SU-DHL-6 (cell line): ENCODE data around the gene DNAJA4.

Experiments
- EZH2phosphoT487 ChIP-seq: fragments of 200-600 bp; sonication (generic), shearing (Covaris generic); conservative IDR thresholded peaks from 2 replicates; pipeline ENCODE4 v1.6.1; 2018; ENCODE audit warnings: mild to moderate bottlenecking, antibody characterized with exemption, low read length, moderate library complexity, mixed read lengths
- TF ChIP-seq, protein P1 (sequence below): fragments of 200-600 bp; sonication (generic); IDR thresholded peaks from one replicate; pipeline ENCODE4 v1.5.1; 2017; ENCODE audit warnings: antibody characterized with exemption, mild to moderate bottlenecking, low read length, moderate library complexity; ENCODE audit not compliant: insufficient read depth, poor library complexity, severe bottlenecking

DNA sequence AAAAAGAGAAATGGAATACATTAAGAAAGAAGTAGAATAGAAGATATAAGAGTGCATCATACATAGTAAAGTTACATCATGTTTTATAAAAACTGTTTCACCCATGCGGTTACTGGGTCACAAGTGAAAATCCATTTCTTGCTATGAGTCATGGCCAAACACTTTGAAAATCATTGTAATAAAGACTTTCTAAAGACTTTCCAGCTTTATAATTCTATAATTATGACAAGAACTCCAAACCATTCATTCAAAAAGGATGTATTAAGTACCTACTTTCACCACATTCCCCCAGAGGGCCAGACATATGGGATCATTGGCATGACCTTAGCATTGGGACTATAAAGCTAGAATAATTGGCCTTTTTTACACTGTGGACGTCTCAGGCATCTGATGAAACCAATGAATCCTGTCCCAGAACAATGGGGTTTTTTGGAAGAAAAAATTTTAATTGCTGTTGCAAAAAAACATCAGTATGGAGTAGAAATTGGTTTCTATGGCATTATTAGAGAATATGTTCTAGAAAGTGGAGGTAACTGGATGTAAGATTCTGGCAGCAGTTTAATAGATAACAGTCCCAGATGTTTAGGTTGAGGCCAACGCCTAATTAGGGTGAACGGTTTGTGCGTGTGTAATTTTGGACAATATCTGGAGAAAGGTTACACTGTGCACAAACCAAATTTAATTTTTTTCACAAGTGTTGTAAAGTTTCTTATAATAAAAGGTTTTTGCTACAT is 38.4 kb downstream of the DNAJA4 start:
- TF ChIP-seq, protein P1, sequence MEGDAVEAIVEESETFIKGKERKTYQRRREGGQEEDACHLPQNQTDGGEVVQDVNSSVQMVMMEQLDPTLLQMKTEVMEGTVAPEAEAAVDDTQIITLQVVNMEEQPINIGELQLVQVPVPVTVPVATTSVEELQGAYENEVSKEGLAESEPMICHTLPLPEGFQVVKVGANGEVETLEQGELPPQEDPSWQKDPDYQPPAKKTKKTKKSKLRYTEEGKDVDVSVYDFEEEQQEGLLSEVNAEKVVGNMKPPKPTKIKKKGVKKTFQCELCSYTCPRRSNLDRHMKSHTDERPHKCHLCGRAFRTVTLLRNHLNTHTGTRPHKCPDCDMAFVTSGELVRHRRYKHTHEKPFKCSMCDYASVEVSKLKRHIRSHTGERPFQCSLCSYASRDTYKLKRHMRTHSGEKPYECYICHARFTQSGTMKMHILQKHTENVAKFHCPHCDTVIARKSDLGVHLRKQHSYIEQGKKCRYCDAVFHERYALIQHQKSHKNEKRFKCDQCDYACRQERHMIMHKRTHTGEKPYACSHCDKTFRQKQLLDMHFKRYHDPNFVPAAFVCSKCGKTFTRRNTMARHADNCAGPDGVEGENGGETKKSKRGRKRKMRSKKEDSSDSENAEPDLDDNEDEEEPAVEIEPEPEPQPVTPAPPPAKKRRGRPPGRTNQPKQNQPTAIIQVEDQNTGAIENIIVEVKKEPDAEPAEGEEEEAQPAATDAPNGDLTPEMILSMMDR = no peak
- no peak for TF ChIP-seq EZH2phosphoT487
